GM13976 (cell line): ENCODE data around the gene MGAT4A.
A peak's percentile ranks its signal among the peaks of the same experiment; 100 is the strongest.

Source experiments
- DNase-seq: peaks from one replicate; pipeline ENCODE4 v3.0.0; 2012; ENCODE audit warnings: low spot score
- in situ Hi-C: fragments of 300-500 bp; cut with MboI; formaldehyde crosslinking; loops from one replicate; pipeline ENCODE4 v1.12.0; 2022; ENCODE audit warnings: low sequenced_read_pairs, mixed read lengths, inconsistent platforms; ENCODE audit not compliant: unreplicated experiment
- TF ChIP-seq, protein P1 (sequence below): IDR thresholded peaks from 2 replicates; pipeline ENCODE4 v1.5.1; 2012; ENCODE audit warnings: borderline replicate concordance, mild to moderate bottlenecking; ENCODE audit not compliant: insufficient read depth; ENCODE audit errors: extremely low read depth, missing control alignments, control extremely low read depth

The MGAT4A gene

DNA sequence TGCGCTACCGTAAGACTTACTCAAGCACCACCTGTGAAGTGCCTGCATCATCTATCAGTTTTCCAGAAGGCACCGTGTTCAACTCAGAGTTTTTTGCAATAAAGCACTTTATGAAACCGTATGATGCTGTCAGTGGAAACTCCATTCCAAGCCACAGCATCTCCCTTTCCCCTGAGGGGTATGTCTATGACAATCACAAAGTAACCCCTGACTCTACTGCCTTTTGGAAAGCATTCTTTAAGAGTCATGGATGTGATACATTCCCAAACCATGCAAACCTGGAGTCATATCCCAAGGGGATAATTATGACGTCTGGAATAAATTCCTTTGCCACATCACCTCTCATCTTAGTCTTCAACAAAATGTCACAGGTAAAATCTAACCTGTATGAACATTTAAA is 83.3 kb downstream of the MGAT4A start:
- in situ Hi-C loops: loop anchor here (25.0 kb wide), 1 partner anchor 840 kb away; the partner anchor contains the start of gene REV1
- TF ChIP-seq, protein P1, sequence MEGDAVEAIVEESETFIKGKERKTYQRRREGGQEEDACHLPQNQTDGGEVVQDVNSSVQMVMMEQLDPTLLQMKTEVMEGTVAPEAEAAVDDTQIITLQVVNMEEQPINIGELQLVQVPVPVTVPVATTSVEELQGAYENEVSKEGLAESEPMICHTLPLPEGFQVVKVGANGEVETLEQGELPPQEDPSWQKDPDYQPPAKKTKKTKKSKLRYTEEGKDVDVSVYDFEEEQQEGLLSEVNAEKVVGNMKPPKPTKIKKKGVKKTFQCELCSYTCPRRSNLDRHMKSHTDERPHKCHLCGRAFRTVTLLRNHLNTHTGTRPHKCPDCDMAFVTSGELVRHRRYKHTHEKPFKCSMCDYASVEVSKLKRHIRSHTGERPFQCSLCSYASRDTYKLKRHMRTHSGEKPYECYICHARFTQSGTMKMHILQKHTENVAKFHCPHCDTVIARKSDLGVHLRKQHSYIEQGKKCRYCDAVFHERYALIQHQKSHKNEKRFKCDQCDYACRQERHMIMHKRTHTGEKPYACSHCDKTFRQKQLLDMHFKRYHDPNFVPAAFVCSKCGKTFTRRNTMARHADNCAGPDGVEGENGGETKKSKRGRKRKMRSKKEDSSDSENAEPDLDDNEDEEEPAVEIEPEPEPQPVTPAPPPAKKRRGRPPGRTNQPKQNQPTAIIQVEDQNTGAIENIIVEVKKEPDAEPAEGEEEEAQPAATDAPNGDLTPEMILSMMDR: no peak
- no peak for DNase-seq

DNA sequence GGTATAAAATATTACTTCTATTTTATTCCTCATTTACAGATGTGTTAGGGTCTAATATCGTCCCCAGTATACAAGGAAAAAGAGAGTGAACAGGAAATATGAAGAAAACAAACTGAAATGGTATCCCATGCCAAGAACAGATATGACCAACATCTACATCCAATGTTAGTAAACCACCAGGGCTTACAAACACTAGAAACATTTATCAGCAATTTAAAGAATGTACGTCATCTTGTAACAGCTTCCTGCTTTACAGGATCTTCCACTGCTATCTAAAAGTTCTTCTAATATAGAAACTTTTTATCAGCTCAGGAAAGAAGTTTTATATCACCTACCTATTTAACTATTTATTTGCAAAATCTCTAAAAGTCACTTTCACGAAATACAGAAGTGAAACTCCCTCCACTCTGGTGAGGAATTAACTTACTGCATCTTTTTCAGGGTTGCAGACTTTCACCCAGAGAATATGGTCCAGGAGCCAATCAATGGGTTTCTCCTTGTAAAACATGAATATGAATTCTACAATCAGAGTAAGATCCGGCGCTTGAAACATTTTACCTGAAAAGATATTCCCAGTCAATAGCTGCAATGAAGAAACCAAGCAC is 87.3 kb downstream of the MGAT4A start:
- TF ChIP-seq, protein P1: no peak
- DNase-seq: no peak
- in situ Hi-C loops: loop anchor here (25.0 kb wide), 1 partner anchor 844 kb away; the partner anchor contains the start of gene REV1

DNA sequence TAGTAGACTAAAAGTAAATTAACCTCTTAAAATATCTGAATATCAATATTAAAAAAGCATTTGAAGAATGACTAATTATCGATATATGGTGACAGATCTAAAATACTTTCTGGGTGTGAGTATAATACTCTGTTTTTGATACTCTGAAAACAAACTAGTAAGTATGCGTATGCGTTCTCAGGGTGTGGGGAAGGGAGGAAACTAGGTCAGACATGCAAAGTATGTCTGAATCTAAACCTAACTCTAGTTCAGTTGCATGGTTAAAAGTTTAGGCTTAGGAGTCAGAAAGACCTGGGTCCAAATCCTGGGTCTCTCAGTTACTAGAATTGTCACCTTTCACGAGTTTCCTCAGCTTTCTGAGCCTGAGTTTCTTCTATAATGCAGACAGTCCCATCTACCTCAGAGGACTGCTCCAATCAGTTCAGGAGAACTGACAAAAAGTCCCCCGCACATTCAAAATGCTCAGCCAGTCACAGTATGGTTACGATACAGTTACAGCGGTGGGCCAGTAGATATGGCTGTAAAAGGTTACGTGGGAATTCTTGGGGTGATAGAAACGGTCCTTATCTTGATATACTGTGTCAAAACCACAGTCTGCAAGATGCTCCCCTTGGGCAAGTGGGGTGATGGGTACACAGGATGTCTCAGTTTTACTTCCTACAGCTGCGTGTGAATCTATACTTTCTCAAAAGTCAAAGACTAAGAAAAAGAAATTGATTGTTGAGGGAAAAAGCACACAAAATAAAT is 93.4 kb downstream of the MGAT4A start:
- in situ Hi-C loops: loop anchor here (25.0 kb wide), 1 partner anchor 850 kb away; the partner anchor contains the start of gene REV1
- peak; percentile 54 for DNase-seq
- TF ChIP-seq, protein P1: no peak

DNA sequence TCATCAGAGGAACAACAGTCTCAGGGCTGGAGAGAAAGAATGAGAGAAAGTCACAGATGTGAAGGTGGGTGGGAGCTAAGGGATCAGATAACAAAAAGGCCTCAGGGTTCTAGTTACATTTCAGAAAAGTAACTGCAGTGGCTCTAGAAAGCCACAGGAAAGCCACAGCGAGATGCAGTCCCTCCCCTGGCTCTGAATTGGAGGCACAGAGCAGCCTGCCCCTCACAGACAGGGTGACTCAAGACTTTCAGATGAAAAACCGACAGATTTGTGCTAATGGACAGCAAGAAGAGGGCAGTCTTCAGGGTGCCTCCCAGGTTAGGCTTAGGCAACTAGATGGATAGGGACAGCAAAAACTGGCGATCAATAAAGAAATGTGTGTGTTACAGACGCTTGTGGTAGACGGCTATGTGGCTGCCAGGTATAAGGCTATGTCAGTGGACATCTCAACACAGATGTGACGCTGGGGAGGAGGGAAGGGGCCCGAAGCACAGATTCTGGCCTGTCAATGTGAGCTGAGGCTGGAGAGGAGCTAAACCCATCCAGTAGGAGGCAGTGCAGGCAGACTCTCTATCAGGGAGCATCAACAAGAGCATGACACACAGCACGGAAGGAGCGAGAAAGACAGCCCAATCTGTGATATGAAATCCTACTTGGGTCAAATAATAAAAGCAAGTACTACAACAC is 96.4 kb downstream of the MGAT4A start:
- TF ChIP-seq, protein P1: no peak
- in situ Hi-C loops: loop anchor here (25.0 kb wide), 1 partner anchor 853 kb away; the partner anchor contains the start of gene REV1
- no peak for DNase-seq

DNA sequence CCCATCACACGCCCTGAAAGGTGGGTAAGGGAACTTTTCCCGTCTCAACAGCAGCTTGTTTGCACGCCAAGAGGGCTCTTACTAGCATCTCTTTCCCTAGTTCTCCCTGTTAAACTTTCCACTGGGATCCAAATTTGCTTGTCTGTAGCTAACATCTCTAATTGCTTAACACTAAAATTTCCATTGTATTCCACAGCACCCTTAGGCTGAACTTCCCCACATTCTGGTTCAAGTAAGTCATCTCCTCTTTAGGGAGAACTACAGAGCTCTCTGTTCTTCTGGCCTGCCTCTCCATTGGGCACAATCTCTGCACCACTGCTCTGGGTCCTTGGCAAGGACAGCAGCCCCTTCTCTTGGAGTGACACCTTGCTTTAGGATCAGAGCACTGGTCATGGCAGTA is 98.6 kb downstream of the MGAT4A start:
- no peak for DNase-seq
- TF ChIP-seq, protein P1: no peak
- in situ Hi-C loops: loop anchor here (25.0 kb wide), 1 partner anchor 855 kb away; the partner anchor contains the start of gene REV1

DNA sequence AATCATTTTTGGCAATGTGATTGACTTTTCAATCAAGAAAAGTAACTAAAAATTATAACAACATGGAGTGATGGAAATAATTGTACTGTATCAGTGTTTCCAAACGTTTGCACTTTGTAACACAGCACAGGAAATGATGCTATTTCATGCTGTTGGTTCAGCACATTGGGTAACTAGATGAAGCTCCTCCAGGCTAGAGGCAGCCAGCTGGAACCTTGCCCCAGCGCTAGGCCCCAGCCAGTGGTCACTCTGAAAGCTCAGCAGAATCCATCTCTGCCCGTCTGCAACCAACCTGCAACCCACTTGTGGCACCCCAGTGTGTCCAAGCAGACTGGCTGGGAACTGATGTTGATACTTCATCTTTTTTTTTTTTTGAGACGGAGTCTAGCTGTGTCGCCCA is 107.3 kb downstream of the MGAT4A start:
- no peak for DNase-seq

More for the DNA sequence above, 107.3 kb downstream of the MGAT4A start:
- in situ Hi-C loops: no loop called here
- TF ChIP-seq, protein P1: no peak
